Measurements from ENCODE around the gene MLIP.
A peak's percentile ranks its signal among the peaks of the same experiment; 100 is the strongest.

Gene MLIP

GRCh38 chr6:54262971-54263370 is 151.7 kb downstream of the MLIP start:
- Mint-ChIP-seq H3K36me3 (ENCODE audit: low read depth) (no peaks in the 10 kb centered on the region), H3K4me1 (peaks cover 7% of the 10 kb centered on the region), H3K27me3 (ENCODE audit: low read depth) (no peaks in the 10 kb centered on the region), H3K9me3 (no peaks in the 10 kb centered on the region), H3K27ac (peak overlapping the region; percentile 67 to 94 (median 90)), H3K4me3 (no peak overlapping the region)
- TF ChIP-seq CTCF (IDR thresholded peaks at IDR 0.05; ENCODE audit: unreplicated experiment in 3 of 3) = no peak

GRCh38 chr6:54264581-54265272 is 153.5 kb downstream of the MLIP start:
- no peaks in the 10 kb centered on the region for H3K27me3 Mint-ChIP-seq (ENCODE audit: low read depth)
- peaks cover 7% of the 10 kb centered on the region for H3K4me1 Mint-ChIP-seq
- no peaks in the 10 kb centered on the region for H3K36me3 Mint-ChIP-seq (ENCODE audit: low read depth)
- TF ChIP-seq CTCF (IDR thresholded peaks at IDR 0.05; ENCODE audit: unreplicated experiment in 3 of 3) = no peak
- no peak overlapping the region for H3K4me3 Mint-ChIP-seq
- H3K27ac Mint-ChIP-seq = peak overlapping the region in 2 of 3 experiments; percentile 33 to 90
- H3K9me3 Mint-ChIP-seq = no peaks in the 10 kb centered on the region

- no peaks in the 10 kb centered on the region for H3K9me3 Mint-ChIP-seq
- H3K27ac Mint-ChIP-seq = no peak overlapping the region
- no peak overlapping the region for H3K4me3 Mint-ChIP-seq
- TF ChIP-seq CTCF (IDR thresholded peaks at IDR 0.05; ENCODE audit: unreplicated experiment in 3 of 3) = no peak
- H3K36me3 Mint-ChIP-seq (ENCODE audit: low read depth) = no peaks in the 10 kb centered on the region
- no peaks in the 10 kb centered on the region for H3K27me3 Mint-ChIP-seq (ENCODE audit: low read depth)
- peaks cover 4% of the 10 kb centered on the region for H3K4me1 Mint-ChIP-seq
These were observed 155.2 kb downstream of the MLIP start for GRCh38 chr6:54266400-54266923.

GRCh38 chr6:54267798-54268197 is 156.6 kb downstream of the MLIP start:
- Mint-ChIP-seq H3K27me3 (ENCODE audit: low read depth) (peaks cover 5% of the 10 kb centered on the region), H3K27ac (no peak overlapping the region), H3K9me3 (no peaks in the 10 kb centered on the region), H3K4me1 (peaks cover 4% of the 10 kb centered on the region), H3K4me3 (no peak overlapping the region), H3K36me3 (ENCODE audit: low read depth) (no peaks in the 10 kb centered on the region)
- TF ChIP-seq CTCF (IDR thresholded peaks at IDR 0.05; ENCODE audit: unreplicated experiment in 3 of 3) = peak in 2 of 3 experiments; percentile 37 to 61

- no peak for TF ChIP-seq CTCF (IDR thresholded peaks at IDR 0.05; ENCODE audit: unreplicated experiment in 3 of 3)
- Mint-ChIP-seq H3K4me1 (no peaks in the 10 kb centered on the region), H3K4me3 (no peak overlapping the region), H3K27me3 (ENCODE audit: low read depth) (peaks cover 5% of the 10 kb centered on the region), H3K27ac (no peak overlapping the region), H3K36me3 (ENCODE audit: low read depth) (no peaks in the 10 kb centered on the region), H3K9me3 (no peaks in the 10 kb centered on the region)
These were observed 162.1 kb downstream of the MLIP start for GRCh38 chr6:54273214-54273820.

All from nephron (organoid).